ENCODE results near the gene DGKB. TPM values are rescaled to one million over a fixed set of nuclear protein-coding genes. Genes with fewer than 3 reads are reported as not detected.

The DGKB gene
- total RNA-seq, 5 donors from 2014 or later (not counting 1 experiment from before 2014, with no cell fraction given), result not detected

GRCh38 chr7:14598978-14599377 is 303.6 kb downstream of the DGKB start:
- H3K9me3 Mint-ChIP-seq, result peaks cover 3 to 11% (median 6%) of the 10 kb centered on the region in 3 donors
- no peaks in the 10 kb centered on the region for H3K4me1 Mint-ChIP-seq
- no peaks in the 10 kb centered on the region for H3K36me3 ChIP-seq (ENCODE audit: control insufficient read depth in 2 of 2, extremely low read depth in 1 of 2, insufficient read depth in 1 of 2, low read length in 1 of 2)
- H3K27me3 ChIP-seq (replicated peaks in 1 of 2; ENCODE audit: control insufficient read depth in 2 of 2, extremely low read depth in 1 of 2, insufficient read depth in 2 of 2, low read length in 1 of 2), result no peaks in the 10 kb centered on the region
- no peak overlapping the region for H3K4me3 Mint-ChIP-seq
- H3K27me3 Mint-ChIP-seq, result no peaks in the 10 kb centered on the region
- no peak overlapping the region for H3K27ac ChIP-seq (ENCODE audit: low read length)
- no peak overlapping the region for H3K27ac Mint-ChIP-seq
- ATAC-seq (replicated peaks in 1 of 4), result no peak
- WGBS (ENCODE audit: insufficient coverage), result 88% methylated on average over 1 of the region's 3 CpGs
- ChIA-PET POLR2A (no interaction called here), CTCF (no interaction called here)
- H3K4me3 ChIP-seq (ENCODE audit: control insufficient read depth in 1 of 2, extremely low read depth in 1 of 2, low read length in 1 of 2), result no peak overlapping the region
- DNase-seq, result no peak
- H3K36me3 Mint-ChIP-seq, result no peaks in the 10 kb centered on the region
- no peaks in the 10 kb centered on the region for H3K4me1 ChIP-seq (ENCODE audit: control insufficient read depth in 1 of 2, extremely low read depth in 1 of 2, insufficient read depth in 2 of 2, low read length in 2 of 2)
- no peaks in the 10 kb centered on the region for H3K9me3 ChIP-seq

GRCh38 chr7:14596421-14596820 is 306.1 kb downstream of the DGKB start:
- ChIA-PET POLR2A (no interaction called here), CTCF (no interaction called here)

GRCh38 chr7:14590206-14590605 is 312.3 kb downstream of the DGKB start:
- Histone ChIP-seq H3K27me3 (replicated peaks in 1 of 2; ENCODE audit: control insufficient read depth in 2 of 2, extremely low read depth in 1 of 2, insufficient read depth in 2 of 2, low read length in 1 of 2) (no peaks in the 10 kb centered on the region), H3K27ac (ENCODE audit: low read length) (no peak overlapping the region), H3K9me3 (peaks cover 5% of the 10 kb centered on the region), H3K4me1 (ENCODE audit: control insufficient read depth in 1 of 2, extremely low read depth in 1 of 2, insufficient read depth in 2 of 2, low read length in 2 of 2) (no peaks in the 10 kb centered on the region), H3K36me3 (ENCODE audit: control insufficient read depth in 2 of 2, extremely low read depth in 1 of 2, insufficient read depth in 1 of 2, low read length in 1 of 2) (no peaks in the 10 kb centered on the region), H3K4me3 (ENCODE audit: control insufficient read depth in 1 of 2, extremely low read depth in 1 of 2, low read length in 1 of 2) (no peak overlapping the region)
- no peak for DNase-seq
- no peaks in the 10 kb centered on the region for H3K36me3 Mint-ChIP-seq
- H3K4me1 Mint-ChIP-seq, result no peaks in the 10 kb centered on the region
- 72% methylated on average over 2 of the region's 3 CpGs for WGBS (ENCODE audit: insufficient coverage)
- ChIA-PET CTCF (no interaction called here), POLR2A (no interaction called here)
- H3K27me3 Mint-ChIP-seq, result no peaks in the 10 kb centered on the region
- ATAC-seq (replicated peaks in 1 of 4), result no peak
- no peak overlapping the region for H3K27ac Mint-ChIP-seq
- peaks cover 8 to 14% (median 12%) of the 10 kb centered on the region in 3 donors for H3K9me3 Mint-ChIP-seq
- H3K4me3 Mint-ChIP-seq, result no peak overlapping the region

More at GRCh38 chr7:14596421-14596820, 306.1 kb downstream of the DGKB start:
- Mint-ChIP-seq H3K4me1 (no peaks in the 10 kb centered on the region), H3K27me3 (no peaks in the 10 kb centered on the region), H3K9me3 (peaks cover under 1 to 4% (median under 1%) of the 10 kb centered on the region in 3 donors), H3K27ac (no peak overlapping the region), H3K4me3 (no peak overlapping the region), H3K36me3 (no peaks in the 10 kb centered on the region)
- no peak overlapping the region for H3K27ac ChIP-seq (ENCODE audit: low read length)
- H3K4me3 ChIP-seq (ENCODE audit: control insufficient read depth in 1 of 2, extremely low read depth in 1 of 2, low read length in 1 of 2), result no peak overlapping the region
- no peaks in the 10 kb centered on the region for H3K27me3 ChIP-seq (replicated peaks in 1 of 2; ENCODE audit: control insufficient read depth in 2 of 2, extremely low read depth in 1 of 2, insufficient read depth in 2 of 2, low read length in 1 of 2)
- ATAC-seq (replicated peaks in 1 of 4), result no peak
- no peaks in the 10 kb centered on the region for H3K4me1 ChIP-seq (ENCODE audit: control insufficient read depth in 1 of 2, extremely low read depth in 1 of 2, insufficient read depth in 2 of 2, low read length in 2 of 2)
- no peaks in the 10 kb centered on the region for H3K36me3 ChIP-seq (ENCODE audit: control insufficient read depth in 2 of 2, extremely low read depth in 1 of 2, insufficient read depth in 1 of 2, low read length in 1 of 2)
- no peak for DNase-seq
- no peaks in the 10 kb centered on the region for H3K9me3 ChIP-seq

- ATAC-seq (replicated peaks in 1 of 4), result no peak
Observed at GRCh38 chr7:14585232-14585631, 317.3 kb downstream of the DGKB start.

GRCh38 chr7:14583518-14583917 is 319.0 kb downstream of the DGKB start:
- Histone ChIP-seq H3K4me1 (ENCODE audit: control insufficient read depth in 1 of 2, extremely low read depth in 1 of 2, insufficient read depth in 2 of 2, low read length in 2 of 2) (no peaks in the 10 kb centered on the region), H3K9me3 (peaks cover 4% of the 10 kb centered on the region), H3K27ac (ENCODE audit: low read length) (no peak overlapping the region), H3K36me3 (ENCODE audit: control insufficient read depth in 2 of 2, extremely low read depth in 1 of 2, insufficient read depth in 1 of 2, low read length in 1 of 2) (no peaks in the 10 kb centered on the region), H3K27me3 (replicated peaks in 1 of 2; ENCODE audit: control insufficient read depth in 2 of 2, extremely low read depth in 1 of 2, insufficient read depth in 2 of 2, low read length in 1 of 2) (no peaks in the 10 kb centered on the region), H3K4me3 (ENCODE audit: control insufficient read depth in 1 of 2, extremely low read depth in 1 of 2, low read length in 1 of 2) (no peak overlapping the region)
- no peaks in the 10 kb centered on the region for H3K27me3 Mint-ChIP-seq
- no peaks in the 10 kb centered on the region for H3K4me1 Mint-ChIP-seq
- peaks cover 6 to 14% (median 12%) of the 10 kb centered on the region in 3 donors for H3K9me3 Mint-ChIP-seq
- ChIA-PET POLR2A (no interaction called here), CTCF (no interaction called here)
- no peak overlapping the region for H3K27ac Mint-ChIP-seq
- no peak overlapping the region for H3K4me3 Mint-ChIP-seq
- ATAC-seq (replicated peaks in 1 of 4) (no peak), DNase-seq (no peak)
- no peaks in the 10 kb centered on the region for H3K36me3 Mint-ChIP-seq

More at GRCh38 chr7:14585232-14585631, 317.3 kb downstream of the DGKB start:
- Mint-ChIP-seq H3K27me3 (no peaks in the 10 kb centered on the region), H3K27ac (no peak overlapping the region), H3K4me3 (no peak overlapping the region), H3K9me3 (peaks cover 7 to 14% (median 12%) of the 10 kb centered on the region in 3 donors), H3K4me1 (no peaks in the 10 kb centered on the region), H3K36me3 (no peaks in the 10 kb centered on the region)
- Histone ChIP-seq H3K36me3 (ENCODE audit: control insufficient read depth in 2 of 2, extremely low read depth in 1 of 2, insufficient read depth in 1 of 2, low read length in 1 of 2) (no peaks in the 10 kb centered on the region), H3K27ac (ENCODE audit: low read length) (no peak overlapping the region), H3K9me3 (peaks cover 5% of the 10 kb centered on the region), H3K27me3 (replicated peaks in 1 of 2; ENCODE audit: control insufficient read depth in 2 of 2, extremely low read depth in 1 of 2, insufficient read depth in 2 of 2, low read length in 1 of 2) (no peaks in the 10 kb centered on the region), H3K4me1 (ENCODE audit: control insufficient read depth in 1 of 2, extremely low read depth in 1 of 2, insufficient read depth in 2 of 2, low read length in 2 of 2) (no peaks in the 10 kb centered on the region), H3K4me3 (ENCODE audit: control insufficient read depth in 1 of 2, extremely low read depth in 1 of 2, low read length in 1 of 2) (no peak overlapping the region)
- DNase-seq, result no peak
- ChIA-PET CTCF (no interaction called here), POLR2A (no interaction called here)
- 69% methylated on average over 2 of the region's 2 CpGs for WGBS (ENCODE audit: insufficient coverage)

GRCh38 chr7:14582010-14582409 is 320.5 kb downstream of the DGKB start:
- H3K27ac Mint-ChIP-seq, result no peak overlapping the region
- H3K27me3 ChIP-seq (replicated peaks in 1 of 2; ENCODE audit: control insufficient read depth in 2 of 2, extremely low read depth in 1 of 2, insufficient read depth in 2 of 2, low read length in 1 of 2), result no peaks in the 10 kb centered on the region

GRCh38 chr7:14579971-14580370 is 322.6 kb downstream of the DGKB start:
- WGBS (ENCODE audit: insufficient coverage), result 83% methylated on average over 2 of the region's 2 CpGs
- DNase-seq, result no peak
- CTCF ChIA-PET, result interaction anchor here in 1 of 2 donors (0.7 kb wide), 1 partner anchor 110 kb away, joined by 3 read pairs; no protein-coding TSS in a partner anchor

More at GRCh38 chr7:14582010-14582409, 320.5 kb downstream of the DGKB start:
- H3K4me3 ChIP-seq (ENCODE audit: control insufficient read depth in 1 of 2, extremely low read depth in 1 of 2, low read length in 1 of 2), result no peak overlapping the region
- H3K4me1 ChIP-seq (ENCODE audit: control insufficient read depth in 1 of 2, extremely low read depth in 1 of 2, insufficient read depth in 2 of 2, low read length in 2 of 2), result no peaks in the 10 kb centered on the region
- no CpG with 5 or more reads among the region's 4 CpGs for WGBS (ENCODE audit: insufficient coverage)
- H3K27me3 Mint-ChIP-seq, result no peaks in the 10 kb centered on the region
- H3K36me3 Mint-ChIP-seq, result no peaks in the 10 kb centered on the region
- no peaks in the 10 kb centered on the region for H3K36me3 ChIP-seq (ENCODE audit: control insufficient read depth in 2 of 2, extremely low read depth in 1 of 2, insufficient read depth in 1 of 2, low read length in 1 of 2)
- no peak overlapping the region for H3K4me3 Mint-ChIP-seq
- no peaks in the 10 kb centered on the region for H3K4me1 Mint-ChIP-seq
- peaks cover 4 to 10% (median 7%) of the 10 kb centered on the region in 3 donors for H3K9me3 Mint-ChIP-seq
- DNase-seq, result no peak
- ChIA-PET CTCF (interaction anchor here in 1 of 2 donors (0.6 kb wide), 1 partner anchor 16 kb away, joined by 3 read pairs; no protein-coding TSS in a partner anchor), POLR2A (no interaction called here)
- H3K27ac ChIP-seq (ENCODE audit: low read length), result no peak overlapping the region
- ATAC-seq (replicated peaks in 1 of 4), result no peak
- H3K9me3 ChIP-seq, result peaks cover 4% of the 10 kb centered on the region

More at GRCh38 chr7:14579971-14580370, 322.6 kb downstream of the DGKB start:
- Mint-ChIP-seq H3K27ac (no peak overlapping the region), H3K36me3 (no peaks in the 10 kb centered on the region), H3K9me3 (peaks cover 0 to 5% (median 0%) of the 10 kb centered on the region in 3 donors), H3K4me3 (no peak overlapping the region), H3K4me1 (no peaks in the 10 kb centered on the region), H3K27me3 (no peaks in the 10 kb centered on the region)
- H3K9me3 ChIP-seq, result peaks cover under 1% of the 10 kb centered on the region
- ATAC-seq (replicated peaks in 1 of 4), result no peak
- H3K4me3 ChIP-seq (ENCODE audit: control insufficient read depth in 1 of 2, extremely low read depth in 1 of 2, low read length in 1 of 2), result no peak overlapping the region
- POLR2A ChIA-PET, result no interaction called here
- no peaks in the 10 kb centered on the region for H3K4me1 ChIP-seq (ENCODE audit: control insufficient read depth in 1 of 2, extremely low read depth in 1 of 2, insufficient read depth in 2 of 2, low read length in 2 of 2)
- H3K36me3 ChIP-seq (ENCODE audit: control insufficient read depth in 2 of 2, extremely low read depth in 1 of 2, insufficient read depth in 1 of 2, low read length in 1 of 2), result no peaks in the 10 kb centered on the region
- H3K27ac ChIP-seq (ENCODE audit: low read length), result no peak overlapping the region
- no peaks in the 10 kb centered on the region for H3K27me3 ChIP-seq (replicated peaks in 1 of 2; ENCODE audit: control insufficient read depth in 2 of 2, extremely low read depth in 1 of 2, insufficient read depth in 2 of 2, low read length in 1 of 2)
